Neural cell (in vitro differentiated cells): ENCODE data around the gene AQP6. TPM values are rescaled to one million over a fixed set of nuclear protein-coding genes. Genes with fewer than 3 reads are reported as not detected.

Source experiments
- H2AFZ ChIP-seq: fragments of 200-600, 300-800 bp; sonication (generic), shearing (Covaris generic); 2 replicates; pipeline ENCODE4 v1.6.0; 2014; ENCODE audit warnings: low read depth, mild to moderate bottlenecking, antibody characterized with exemption, low read length, moderate library complexity
- H3F3A ChIP-seq: fragments of 200-600 bp; shearing (Covaris generic); 2 replicates; pipeline ENCODE4 v1.6.1; 2016; ENCODE audit warnings: mild to moderate bottlenecking, moderate library complexity, mixed read lengths, antibody characterized with exemption, low read length; ENCODE audit not compliant: insufficient read depth, poor library complexity, severe bottlenecking
- H3K27ac ChIP-seq: fragments of 200-600, 300-800 bp; sonication (generic), shearing (Covaris generic); 2 replicates; pipeline ENCODE4 v1.5.1; 2014; ENCODE audit warnings: mild to moderate bottlenecking, low read length, moderate library complexity
- H3K27me3 ChIP-seq: fragments of 300-800, 200-600 bp; sonication (generic), shearing (Covaris generic); 2 replicates; pipeline ENCODE4 v1.6.0; 2014; ENCODE audit warnings: mild to moderate bottlenecking, low read depth, low read length, moderate library complexity; ENCODE audit not compliant: insufficient read depth
- H3K36me3 ChIP-seq: fragments of 300-800, 200-600 bp; sonication (generic), shearing (Covaris generic); 2 replicates; pipeline ENCODE4 v1.5.1; 2014; ENCODE audit warnings: mild to moderate bottlenecking, antibody characterized with exemption, low read length, moderate library complexity; ENCODE audit not compliant: insufficient read depth
- H3K4me2 ChIP-seq: fragments of 300-800, 200-600 bp; sonication (generic), shearing (Covaris generic); 2 replicates; pipeline ENCODE4 v1.6.0; 2014; ENCODE audit warnings: mild to moderate bottlenecking, low read length
- H3K4me3 ChIP-seq: fragments of 300-800, 200-600 bp; sonication (generic), shearing (Covaris generic); 2 replicates; pipeline ENCODE4 v1.5.1; 2014; ENCODE audit warnings: mild to moderate bottlenecking, low read length, moderate library complexity
- H3K79me2 ChIP-seq: fragments of 200-600 bp; shearing (Covaris generic); replicated peaks from 2 replicates; pipeline ENCODE4 v1.6.0; 2014; ENCODE audit warnings: mild to moderate bottlenecking, low read length, moderate library complexity; ENCODE audit not compliant: insufficient read depth
- H3K9ac ChIP-seq: fragments of 300-800, 200-600 bp; sonication (generic), shearing (Covaris generic); 2 replicates; pipeline ENCODE4 v1.6.1; 2016; ENCODE audit warnings: mild to moderate bottlenecking, low read length, mixed read lengths
- H3K9me2 ChIP-seq: fragments of 200-600 bp; shearing (Covaris generic); 2 replicates; pipeline ENCODE4 v1.6.1; 2016; ENCODE audit warnings: mild to moderate bottlenecking, low read length, mixed read lengths; ENCODE audit not compliant: insufficient read depth
- H3K9me3 ChIP-seq: fragments of 200-600, 300-800 bp; sonication (generic), shearing (Covaris generic); 2 replicates; pipeline ENCODE4 v1.6.1; 2016; ENCODE audit warnings: mild to moderate bottlenecking, mixed run types, low read length, moderate library complexity, mixed read lengths
- H4K20me1 ChIP-seq: fragments of 200-600 bp; shearing (Covaris generic); 2 replicates; pipeline ENCODE4 v1.6.1; 2016; ENCODE audit warnings: mild to moderate bottlenecking, mixed run types; ENCODE audit not compliant: insufficient read depth
- CTCF ChIP-seq: fragments of 450-650 bp; IDR thresholded peaks from 2 replicates; pipeline ENCODE4 v1.5.1; 2014; ENCODE audit warnings: antibody characterized with exemption, mild to moderate bottlenecking, moderate library complexity; ENCODE audit not compliant: poor library complexity, severe bottlenecking
- EP300 ChIP-seq: fragments of 450-650 bp; conservative IDR thresholded peaks from 2 replicates; pipeline ENCODE4 v1.6.1; 2014; ENCODE audit warnings: antibody characterized with exemption, mild to moderate bottlenecking, moderate library complexity; ENCODE audit not compliant: poor library complexity, severe bottlenecking
- EZH2 ChIP-seq: fragments of 200-600, 300-800 bp; shearing (Covaris generic), sonication (generic); IDR thresholded peaks from 2 replicates; pipeline ENCODE4 v1.6.1; 2014; ENCODE audit warnings: antibody characterized with exemption, low read length, borderline replicate concordance, mild to moderate bottlenecking; ENCODE audit not compliant: insufficient read depth, poor library complexity, severe bottlenecking
- MXI1 ChIP-seq: fragments of 450-650 bp; conservative IDR thresholded peaks from 2 replicates; pipeline ENCODE4 v1.6.1; 2014; ENCODE audit warnings: antibody characterized with exemption, mild to moderate bottlenecking; ENCODE audit not compliant: poor library complexity, severe bottlenecking
- POLR2AphosphoS5 ChIP-seq: IDR thresholded peaks from 2 replicates; pipeline ENCODE4 v1.6.1; 2012
- RAD21 ChIP-seq: fragments of 450-650 bp; conservative IDR thresholded peaks from 2 replicates; pipeline ENCODE4 v1.6.1; 2014; ENCODE audit warnings: antibody characterized with exemption, mild to moderate bottlenecking, moderate library complexity
- SMC3 ChIP-seq: fragments of 450-650 bp; conservative IDR thresholded peaks from 2 replicates; pipeline ENCODE4 v1.6.1; 2014; ENCODE audit warnings: antibody characterized with exemption, mild to moderate bottlenecking, moderate library complexity; ENCODE audit not compliant: poor library complexity
- TAF1 ChIP-seq: IDR thresholded peaks from 2 replicates; pipeline ENCODE4 v1.6.1; 2012; ENCODE audit warnings: low read depth
- polyA plus RNA-seq: library from polyadenylated mRNA; depleted of rRNA; stranded (reverse); fragments of >200 nt; gene quantifications from 2 replicates; pipeline ENCODE4 v1.2.3, GENCODE V29; 2014
- TF ChIP-seq, protein P1 (sequence below): IDR thresholded peaks from 2 replicates; pipeline ENCODE4 v1.6.1; 2012; ENCODE audit warnings: borderline replicate concordance

The AQP6 gene
- polyA plus RNA-seq, 1 donor from 2014 or later, result not detected

- H2AFZ ChIP-seq, result no peak overlapping the region
- no peaks in the 10 kb centered on the region for H3K9me3 ChIP-seq
- no peak overlapping the region for H3K4me3 ChIP-seq
- H3K79me2 ChIP-seq, result peaks cover 49% of the 10 kb centered on the region
- H3K9me2 ChIP-seq, result no peaks in the 10 kb centered on the region
- no peaks in the 10 kb centered on the region for H3K27me3 ChIP-seq
- TF ChIP-seq CTCF, result no peak
- TF ChIP-seq MXI1, result no peak
- no peak for TF ChIP-seq POLR2AphosphoS5
- no peak for TF ChIP-seq SMC3
- no peak for TF ChIP-seq EP300
- TF ChIP-seq RAD21, result no peak
- TF ChIP-seq EZH2, result no peak
- TF ChIP-seq, protein P1, sequence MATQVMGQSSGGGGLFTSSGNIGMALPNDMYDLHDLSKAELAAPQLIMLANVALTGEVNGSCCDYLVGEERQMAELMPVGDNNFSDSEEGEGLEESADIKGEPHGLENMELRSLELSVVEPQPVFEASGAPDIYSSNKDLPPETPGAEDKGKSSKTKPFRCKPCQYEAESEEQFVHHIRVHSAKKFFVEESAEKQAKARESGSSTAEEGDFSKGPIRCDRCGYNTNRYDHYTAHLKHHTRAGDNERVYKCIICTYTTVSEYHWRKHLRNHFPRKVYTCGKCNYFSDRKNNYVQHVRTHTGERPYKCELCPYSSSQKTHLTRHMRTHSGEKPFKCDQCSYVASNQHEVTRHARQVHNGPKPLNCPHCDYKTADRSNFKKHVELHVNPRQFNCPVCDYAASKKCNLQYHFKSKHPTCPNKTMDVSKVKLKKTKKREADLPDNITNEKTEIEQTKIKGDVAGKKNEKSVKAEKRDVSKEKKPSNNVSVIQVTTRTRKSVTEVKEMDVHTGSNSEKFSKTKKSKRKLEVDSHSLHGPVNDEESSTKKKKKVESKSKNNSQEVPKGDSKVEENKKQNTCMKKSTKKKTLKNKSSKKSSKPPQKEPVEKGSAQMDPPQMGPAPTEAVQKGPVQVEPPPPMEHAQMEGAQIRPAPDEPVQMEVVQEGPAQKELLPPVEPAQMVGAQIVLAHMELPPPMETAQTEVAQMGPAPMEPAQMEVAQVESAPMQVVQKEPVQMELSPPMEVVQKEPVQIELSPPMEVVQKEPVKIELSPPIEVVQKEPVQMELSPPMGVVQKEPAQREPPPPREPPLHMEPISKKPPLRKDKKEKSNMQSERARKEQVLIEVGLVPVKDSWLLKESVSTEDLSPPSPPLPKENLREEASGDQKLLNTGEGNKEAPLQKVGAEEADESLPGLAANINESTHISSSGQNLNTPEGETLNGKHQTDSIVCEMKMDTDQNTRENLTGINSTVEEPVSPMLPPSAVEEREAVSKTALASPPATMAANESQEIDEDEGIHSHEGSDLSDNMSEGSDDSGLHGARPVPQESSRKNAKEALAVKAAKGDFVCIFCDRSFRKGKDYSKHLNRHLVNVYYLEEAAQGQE, result no peak
- no peak for TF ChIP-seq TAF1
- no peaks in the 10 kb centered on the region for H3F3A ChIP-seq
- H3K36me3 ChIP-seq, result no peaks in the 10 kb centered on the region
- H3K4me2 ChIP-seq, result no peak overlapping the region
- H3K27ac ChIP-seq, result no peak overlapping the region
- H3K9ac ChIP-seq, result no peak overlapping the region
- H4K20me1 ChIP-seq, result no peaks in the 10 kb centered on the region
Measured at GRCh38 chr12:50018154-50018553, 45.4 kb downstream of the AQP6 start.

DNA sequence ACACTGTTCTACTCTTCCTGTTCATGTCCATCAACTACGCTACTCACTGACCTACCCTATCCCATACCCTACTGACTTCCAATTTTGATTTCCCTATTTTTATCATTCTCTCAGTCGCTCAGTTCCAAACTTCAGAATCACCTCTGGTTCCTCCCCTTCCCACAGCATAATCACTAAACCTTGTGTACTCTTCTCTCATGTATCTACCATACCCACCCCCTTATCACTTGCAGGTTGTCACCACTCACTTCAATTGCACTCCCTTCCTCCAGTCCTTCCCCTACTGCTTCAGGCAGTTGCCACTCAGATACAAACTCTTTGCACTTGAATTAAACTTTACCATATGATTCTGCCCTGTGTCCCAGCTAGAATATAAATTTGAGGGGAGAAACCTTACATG lies 46.2 kb downstream of the AQP6 start:
- no peaks in the 10 kb centered on the region for H3K36me3 ChIP-seq
- H3K79me2 ChIP-seq, result peaks cover 57% of the 10 kb centered on the region
- no peak overlapping the region for H3K9ac ChIP-seq
- no peak overlapping the region for H3K4me3 ChIP-seq
- no peak overlapping the region for H2AFZ ChIP-seq
- H4K20me1 ChIP-seq, result no peaks in the 10 kb centered on the region
- H3K4me2 ChIP-seq, result no peak overlapping the region
- no peak overlapping the region for H3K27ac ChIP-seq
- no peaks in the 10 kb centered on the region for H3K9me3 ChIP-seq
- H3K9me2 ChIP-seq, result no peaks in the 10 kb centered on the region
- no peaks in the 10 kb centered on the region for H3K27me3 ChIP-seq
- no peaks in the 10 kb centered on the region for H3F3A ChIP-seq
- TF ChIP-seq TAF1 (no peak), EZH2 (no peak), SMC3 (no peak), MXI1 (no peak), EP300 (no peak), RAD21 (no peak), CTCF (no peak), POLR2AphosphoS5 (no peak)
- TF ChIP-seq, protein P1, result no peak
